Epithelial cell of esophagus (primary cell): ENCODE results near the gene MUS81.

ENCODE experiments used
- DNase-seq: peaks from one replicate; pipeline ENCODE4 v3.0.0; 2010; ENCODE audit warnings: low read depth
- H3K4me3 ChIP-seq: 2 replicates; pipeline ENCODE4 v1.5.1; 2011; ENCODE audit warnings: mild to moderate bottlenecking, low read length, control low read depth
- CTCF ChIP-seq: IDR thresholded peaks from 2 replicates; pipeline ENCODE4 v1.5.1; 2011; ENCODE audit warnings: low read depth, mild to moderate bottlenecking, low read length, control low read depth, inconsistent platforms; ENCODE audit not compliant: insufficient read depth; ENCODE audit errors: missing control alignments

The MUS81 gene

GRCh38 chr11:65892661-65893317 lies 32.6 kb downstream of the MUS81 start:
- H3K4me3 ChIP-seq: no peak overlapping the region

GRCh38 chr11:65894034-65894591 lies 33.9 kb downstream of the MUS81 start:
- DNase-seq: no peak
- H3K4me3 ChIP-seq: no peak overlapping the region
- no peak for TF ChIP-seq CTCF

More at GRCh38 chr11:65892661-65893317, 32.6 kb downstream of the MUS81 start:
- no peak for DNase-seq
- no peak for TF ChIP-seq CTCF

DNA sequence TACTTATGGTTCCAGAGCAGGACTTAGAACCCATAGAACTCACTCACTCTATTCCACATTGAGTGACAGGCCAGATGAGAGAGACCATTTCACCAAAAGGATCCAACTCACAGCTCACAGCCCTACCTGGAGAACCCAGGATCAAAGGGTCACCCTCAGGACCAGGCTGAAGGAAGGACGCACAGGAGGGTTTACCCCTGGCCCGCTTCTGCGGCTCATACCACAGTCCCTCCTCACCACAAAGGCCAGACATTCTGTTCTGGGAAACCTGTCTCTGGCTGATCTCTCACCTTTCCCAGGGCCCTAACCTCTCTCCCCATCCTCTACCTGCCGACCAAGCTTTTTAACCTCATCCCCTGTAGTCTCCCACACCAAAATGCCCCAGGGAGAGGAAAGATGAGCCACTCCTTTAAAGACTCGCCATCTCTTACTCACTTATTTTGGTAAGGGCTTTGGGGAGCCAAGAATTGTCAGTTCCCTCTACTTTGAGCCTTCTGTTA lies 35.3 kb downstream of the MUS81 start:
- no peak overlapping the region for H3K4me3 ChIP-seq
- no peak for TF ChIP-seq CTCF
- DNase-seq: no peak

DNA sequence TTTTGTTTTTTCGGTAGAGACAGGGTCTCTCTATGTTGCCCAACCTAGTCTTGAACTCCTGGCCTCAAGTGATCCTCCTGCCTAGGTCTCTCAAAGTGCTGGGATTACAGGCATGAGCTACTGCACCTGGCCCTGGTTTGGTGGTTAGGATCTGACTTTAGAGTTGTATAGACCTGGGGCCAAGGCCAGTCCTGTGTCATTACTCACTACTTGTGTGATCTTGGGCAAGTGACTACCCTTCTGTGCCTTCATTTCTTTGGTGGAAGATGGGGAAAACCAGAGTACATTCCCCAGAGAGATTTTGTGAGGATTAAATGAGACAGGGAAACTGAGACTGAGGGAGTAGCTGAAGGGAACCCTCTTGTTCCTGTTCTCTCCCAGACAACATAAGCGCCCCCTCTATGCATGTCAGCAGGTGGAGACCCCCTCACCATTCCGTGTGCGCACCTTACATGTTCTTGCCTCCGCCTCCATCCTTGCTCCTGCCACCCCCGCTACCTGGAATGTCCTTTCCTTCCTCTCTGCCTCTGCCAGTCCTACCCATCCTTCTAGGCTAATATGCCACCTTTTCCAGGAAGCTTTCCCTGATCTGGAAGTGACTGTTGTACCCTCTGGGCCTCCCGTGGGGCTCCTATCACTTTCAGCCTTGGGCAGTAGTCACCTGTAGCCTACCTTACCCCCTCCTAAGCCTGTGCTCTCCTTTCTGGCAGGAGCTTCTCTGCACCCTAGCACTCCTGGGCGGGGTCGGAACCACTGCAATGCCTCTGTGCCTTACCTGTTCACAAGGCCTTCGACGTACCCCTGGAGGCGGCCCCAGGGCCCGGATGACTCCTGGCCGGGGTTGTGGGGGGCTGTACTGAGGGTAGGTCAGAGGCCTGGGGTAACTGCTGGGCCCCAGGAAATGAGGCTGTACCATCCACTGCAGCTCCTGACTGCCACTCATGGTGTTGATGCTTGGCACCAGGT lies 36.1 kb downstream of the MUS81 start:
- DNase-seq: no peak
- TF ChIP-seq CTCF: no peak
- H3K4me3 ChIP-seq: no peak overlapping the region

DNA sequence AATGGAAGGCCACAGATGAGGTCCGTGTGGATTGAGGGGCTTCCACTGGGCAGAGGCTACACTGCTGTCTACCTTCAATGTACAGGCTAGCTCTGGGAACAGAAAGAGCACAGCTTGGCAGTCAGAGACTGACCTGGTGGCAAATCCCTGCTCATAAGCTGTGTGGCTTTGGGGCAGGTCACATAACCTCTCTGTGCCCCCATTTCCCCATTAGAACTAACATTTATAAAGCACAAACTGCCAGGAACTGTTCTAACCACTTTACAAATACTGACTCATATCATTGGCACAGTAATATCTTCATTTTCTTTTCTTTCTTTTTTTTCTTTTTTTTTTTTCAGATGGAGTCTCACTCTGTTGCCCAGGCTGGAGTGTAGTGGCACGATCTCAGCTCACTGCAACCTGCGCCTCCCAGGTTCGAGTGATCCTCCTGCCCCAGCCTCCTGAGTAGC lies 36.8 kb downstream of the MUS81 start:
- H3K4me3 ChIP-seq: no peak overlapping the region
- no peak for DNase-seq

More for the DNA sequence above, 36.8 kb downstream of the MUS81 start:
- TF ChIP-seq CTCF: no peak
